Activated gamma-delta T cell treated with anti-CD3 and anti-CD28 coated beads, Interleukin-2, amount 50 U/mL, for 16 hours (primary cell): Measurements from ENCODE around the gene BZW1.
A peak's percentile ranks its signal among the peaks of the same experiment; 100 is the strongest.

Source experiments
- DNase-seq: peaks from one replicate; pipeline ENCODE4 v3.0.0-alpha.2; 2020; ENCODE audit warnings: low read depth

The BZW1 gene

DNA sequence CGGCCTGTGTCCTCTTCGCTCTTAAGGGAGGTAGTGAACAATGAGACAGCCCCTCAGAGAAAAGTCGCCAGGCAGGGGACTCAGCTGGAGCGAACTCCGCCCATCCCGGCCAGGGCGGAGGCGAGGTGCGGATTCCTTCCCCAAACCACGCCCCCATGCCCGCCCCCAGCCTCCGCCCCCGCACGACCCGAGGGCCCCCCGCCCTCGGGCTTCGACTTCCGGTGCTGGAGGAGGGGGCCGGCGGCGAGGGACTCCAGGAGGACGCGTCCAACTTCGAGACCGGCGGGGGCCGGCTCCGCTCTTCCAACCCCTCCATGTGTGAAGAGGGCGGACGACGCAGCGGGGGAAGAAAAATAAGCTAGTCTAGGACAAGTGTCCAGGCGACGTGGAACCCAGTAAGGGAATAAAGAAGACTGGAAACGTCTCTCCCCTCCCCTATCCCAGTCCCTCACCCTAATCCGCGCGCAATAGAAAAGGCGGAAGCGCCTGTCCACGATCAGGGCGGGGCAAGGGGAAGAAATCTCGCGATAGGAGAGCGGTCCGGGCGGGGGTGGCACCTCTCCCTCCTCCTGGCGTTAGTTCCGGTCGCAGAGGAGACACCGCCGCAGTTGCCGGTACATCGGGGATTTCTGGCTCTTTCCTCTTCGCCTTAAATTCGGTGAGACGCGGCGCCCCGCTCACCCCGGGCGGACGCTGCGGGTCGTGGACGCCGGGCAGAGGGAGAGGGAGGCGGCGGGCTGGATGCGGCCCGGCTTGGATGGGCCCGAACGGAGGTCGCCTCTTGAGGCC lies at the start of gene BZW1:
Gene BZW1 (plus strand): TSS at position 578 of the 789 bp plus-strand sequence. CDS start 1,308 bp downstream, outside the sequence.
- DNase-seq, result peak; percentile 95

- no peak for DNase-seq
Measured at GRCh38 chr2:200762127-200762526, 49.6 kb upstream of the BZW1 start.

- DNase-seq, result no peak
Measured at GRCh38 chr2:200763422-200763821, 48.3 kb upstream of the BZW1 start.

- no peak for DNase-seq
Measured at GRCh38 chr2:200765139-200765951, 46.4 kb upstream of the BZW1 start.

GRCh38 chr2:200765995-200766660 lies 45.6 kb upstream of the BZW1 start:
- no peak for DNase-seq

DNA sequence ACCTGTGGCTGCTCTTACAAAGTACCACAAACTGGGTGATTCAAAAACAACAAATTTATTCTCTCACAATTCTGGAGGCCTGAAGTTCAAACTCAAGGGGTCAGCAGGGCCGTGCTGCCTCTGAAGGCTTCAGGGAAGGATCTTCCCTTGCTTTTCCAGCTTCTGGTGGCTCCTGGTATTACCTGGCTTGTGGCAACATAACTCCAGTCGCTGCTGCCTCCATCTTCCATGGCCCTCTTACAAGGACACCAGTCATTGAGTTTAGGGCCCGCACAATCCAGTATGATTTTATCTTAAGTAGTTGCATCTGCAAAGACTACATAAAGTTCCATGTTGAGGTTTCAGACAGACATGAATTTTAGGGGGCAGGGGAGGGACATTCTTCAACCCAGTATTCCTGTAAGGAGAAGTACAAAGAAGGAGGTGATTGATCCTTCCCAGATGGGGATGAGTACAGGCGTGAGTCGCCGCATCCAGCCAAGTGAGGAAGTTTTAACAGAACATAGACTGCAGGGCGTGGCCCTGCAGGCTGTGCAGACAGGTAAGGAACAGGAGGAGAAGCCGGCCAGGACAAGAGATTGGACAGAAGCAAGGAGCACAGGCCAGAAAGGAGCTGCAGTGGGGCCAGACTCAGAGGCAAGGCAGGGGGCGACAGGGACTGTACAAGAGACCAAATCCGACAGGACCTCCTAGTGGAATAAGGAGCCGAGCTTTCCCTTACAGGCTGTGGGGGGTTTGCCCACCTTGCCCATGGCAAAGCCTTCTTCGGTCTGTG lies 44.4 kb upstream of the BZW1 start:
- no peak for DNase-seq

GRCh38 chr2:200770847-200771246 lies 40.9 kb upstream of the BZW1 start:
- no peak for DNase-seq

DNA sequence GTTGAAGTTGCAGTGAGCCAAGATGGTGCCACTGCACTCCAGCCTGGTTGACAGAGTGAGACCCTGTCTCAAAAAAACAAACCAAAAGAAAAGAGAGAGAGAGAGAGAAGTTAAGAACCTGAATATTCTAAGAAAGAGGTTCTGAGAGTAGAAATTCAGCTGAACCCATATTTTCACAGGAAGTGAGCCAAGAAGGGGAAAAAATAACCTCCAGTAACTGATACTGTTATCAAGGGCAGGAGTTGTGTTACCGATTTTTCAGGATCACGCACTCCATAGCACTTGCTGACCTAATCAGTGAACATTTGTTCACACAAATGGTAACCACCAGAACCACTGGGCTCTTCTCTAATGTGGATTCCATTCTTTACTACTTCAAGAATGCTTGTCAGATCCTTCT lies 39.1 kb upstream of the BZW1 start:
- DNase-seq, result no peak

- DNase-seq, result no peak
Measured at GRCh38 chr2:200773083-200773482, 38.6 kb upstream of the BZW1 start.

GRCh38 chr2:200774920-200775319 lies 36.8 kb upstream of the BZW1 start:
- no peak for DNase-seq

- no peak for DNase-seq
Measured at GRCh38 chr2:200777275-200777674, 34.4 kb upstream of the BZW1 start.

GRCh38 chr2:200778038-200778437 lies 33.7 kb upstream of the BZW1 start:
- no peak for DNase-seq

- DNase-seq, result no peak
Measured at GRCh38 chr2:200779214-200779613, 32.5 kb upstream of the BZW1 start.

GRCh38 chr2:200781616-200782015 lies 30.1 kb upstream of the BZW1 start:
- DNase-seq, result no peak

GRCh38 chr2:200782251-200782650 lies 29.5 kb upstream of the BZW1 start:
- no peak for DNase-seq

- DNase-seq, result no peak
Measured at GRCh38 chr2:200784215-200784614, 27.5 kb upstream of the BZW1 start.

- no peak for DNase-seq
Measured at GRCh38 chr2:200786423-200786822, 25.3 kb upstream of the BZW1 start.

DNA sequence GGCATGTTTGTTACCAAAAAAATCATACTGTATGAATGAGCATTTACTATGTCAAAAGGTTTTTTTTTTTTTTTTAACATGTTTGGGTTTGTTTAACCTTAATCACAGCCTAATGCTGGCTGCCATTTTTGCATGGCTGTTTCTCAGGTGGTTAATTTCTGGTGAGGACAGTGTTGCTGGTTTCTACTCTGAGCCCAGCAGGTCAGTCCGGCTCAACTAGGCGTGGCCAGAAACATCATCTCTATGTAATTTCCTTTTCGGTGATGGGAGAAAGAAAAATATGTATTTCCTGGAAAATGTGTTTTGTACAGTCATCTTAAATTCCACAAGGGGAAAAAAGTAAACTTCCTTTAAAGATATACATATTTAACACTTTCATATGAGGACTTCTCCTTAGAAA lies 24.9 kb upstream of the BZW1 start:
- no peak for DNase-seq

- DNase-seq, result no peak
Measured at GRCh38 chr2:200787351-200788120, 24.2 kb upstream of the BZW1 start.

DNA sequence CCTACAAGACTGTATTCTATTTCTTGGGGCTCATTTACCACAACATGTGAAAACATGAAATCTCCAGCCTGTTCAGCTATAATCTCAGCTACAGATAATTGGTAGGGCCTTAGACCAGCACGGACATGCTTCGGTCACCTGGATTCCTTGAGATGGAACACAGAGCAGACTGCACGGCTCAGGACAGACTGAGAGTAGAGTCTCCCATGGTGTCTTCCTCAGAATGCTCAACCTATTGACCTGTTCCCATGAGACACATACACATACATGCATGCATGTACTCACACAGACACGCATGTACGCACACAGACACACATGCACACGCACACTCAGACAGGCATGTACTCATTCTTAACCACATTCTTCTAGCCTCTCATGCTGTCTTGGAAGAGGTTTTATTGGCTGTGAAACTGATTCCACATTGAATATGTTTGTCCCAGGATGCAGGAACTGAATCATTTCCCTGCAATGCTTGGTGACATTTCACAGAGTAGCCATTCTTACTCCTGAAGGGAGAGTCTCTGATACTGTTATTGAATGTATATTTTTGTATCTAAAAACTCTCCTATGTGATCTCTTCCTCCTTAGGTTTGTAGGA lies 23.5 kb upstream of the BZW1 start:
- DNase-seq, result no peak

DNA sequence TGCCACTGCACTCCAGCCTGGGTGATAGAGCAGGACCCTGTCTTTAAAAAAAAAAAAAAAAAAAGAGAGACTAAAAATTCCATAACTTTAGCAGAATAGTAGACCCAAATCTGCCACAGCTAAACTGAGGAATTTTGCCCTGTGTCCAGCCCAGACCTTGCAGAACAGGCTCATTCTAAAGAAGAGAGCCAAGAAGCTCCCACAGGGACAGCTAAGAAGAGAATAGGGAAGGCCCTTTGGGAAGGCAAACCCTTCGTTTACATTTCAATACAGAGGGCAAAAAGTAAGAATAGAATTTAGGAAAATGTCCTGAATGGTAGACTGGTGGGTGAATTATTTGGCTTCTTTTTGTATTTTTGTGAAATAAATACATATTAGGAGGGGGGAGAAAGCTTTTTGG lies 21.5 kb upstream of the BZW1 start:
- no peak for DNase-seq
